H1 (cell line): ENCODE measurements around the gene ZFYVE21. TPM values are rescaled to one million over a fixed set of nuclear protein-coding genes. Genes with fewer than 3 reads are reported as not detected.

Experiments
- CTCF ChIA-PET: fragments of 300-600 bp; sonication (Branson Sonifier 250); formaldehyde crosslinking; loops from one replicate; lab custom pipeline; 2021; ENCODE audit not compliant: partially characterized antibody; lab: Charles Lee
- POLR2A ChIA-PET: fragments of 300-600 bp; sonication (Branson Sonifier 250); formaldehyde crosslinking; loops from one replicate; lab custom pipeline; 2021; ENCODE audit warnings: inconsistent platforms; ENCODE audit not compliant: partially characterized antibody; lab: Charles Lee
- DNase-seq, 2 experiments: peaks; one replicate each; pipeline versions ENCODE4 v3.0.0 to v3.0.0-alpha.2; 2010 to 2022; ENCODE audit warnings: low spot score in 2 of 2, low read depth in 1 of 2, mixed read lengths in 1 of 2
- FAIRE-seq: peaks from 2 replicates; lab custom pipeline; 2011; peaks lifted over from hg19 to GRCh38; lab: Jason Lieb, UNC
- H2AFZ ChIP-seq: 2 replicates; pipeline ENCODE4 v1.8.1; 2012; ENCODE audit warnings: low read length, inconsistent platforms
- H2AK5ac ChIP-seq: 2 replicates; pipeline ENCODE4 v1.6.1; 2013; ENCODE audit warnings: low read depth, low read length
- H2BK120ac ChIP-seq: replicated peaks from 2 replicates; pipeline ENCODE3; 2013; ENCODE audit warnings: low read depth, low read length, inconsistent platforms
- H2BK12ac ChIP-seq: 2 replicates; pipeline ENCODE4 v1.6.1; 2013; ENCODE audit warnings: low read depth, low read length
- H2BK15ac ChIP-seq: 2 replicates; pipeline ENCODE4 v1.6.1; 2013; ENCODE audit warnings: low read length
- H2BK20ac ChIP-seq: 2 replicates; pipeline ENCODE4 v1.6.1; 2013; ENCODE audit warnings: low read length
- H2BK5ac ChIP-seq: 2 replicates; pipeline ENCODE4 v1.6.1; 2013; ENCODE audit warnings: low read depth, low read length
- H3K14ac ChIP-seq: 2 replicates; pipeline ENCODE4 v1.6.1; 2013; ENCODE audit warnings: inconsistent platforms; ENCODE audit not compliant: insufficient read length
- H3K18ac ChIP-seq: 2 replicates; pipeline ENCODE4 v1.6.1; 2013; ENCODE audit warnings: low read length; ENCODE audit errors: extremely low read depth
- H3K23ac ChIP-seq: 2 replicates; pipeline ENCODE4 v1.6.1; 2013; ENCODE audit warnings: inconsistent platforms; ENCODE audit not compliant: insufficient read length
- H3K23me2 ChIP-seq: 2 replicates; pipeline ENCODE4 v1.6.1; 2013; ENCODE audit warnings: low read depth, low read length
- H3K27ac ChIP-seq: 2 replicates; pipeline ENCODE4 v1.6.1; 2011; ENCODE audit warnings: low read depth, low read length, inconsistent platforms
- H3K27me3 ChIP-seq, 4 experiments: replicated peaks in 1 of 4; 1 replicate in 1 of 4; 2 replicates in 3 of 4; pipeline versions ENCODE4 v1.6.1 to v1.8.1; 2011 to 2013; ENCODE audit warnings: low read length in 3 of 4, mild to moderate bottlenecking in 3 of 4, inconsistent platforms in 2 of 4, mixed read lengths in 2 of 4, moderate library complexity in 1 of 4; ENCODE audit not compliant: control insufficient read depth in 3 of 4, insufficient read depth in 3 of 4; ENCODE audit errors: extremely low read depth in 1 of 4
- H3K36me3 ChIP-seq, 4 experiments: 2 replicates each; pipeline versions ENCODE4 v1.6.1 to v1.8.1; 2011 to 2013; ENCODE audit warnings: mild to moderate bottlenecking in 4 of 4, low read length in 3 of 4, moderate library complexity in 2 of 4, control low read depth in 1 of 4, inconsistent platforms in 1 of 4; ENCODE audit not compliant: insufficient read depth in 4 of 4, control insufficient read depth in 2 of 4
- H3K4ac ChIP-seq: replicated peaks from 2 replicates; pipeline ENCODE3; 2013; ENCODE audit warnings: low read length, low read depth, mixed read lengths, inconsistent platforms; ENCODE audit not compliant: insufficient read length
- H3K4me1 ChIP-seq, 4 experiments: replicated peaks in 1 of 4; 1 replicate in 1 of 4; 2 replicates in 3 of 4; pipeline versions ENCODE4 v1.6.1 to v1.8.1; 2011 to 2013; ENCODE audit warnings: low read length in 3 of 4, inconsistent platforms in 2 of 4, mixed read lengths in 1 of 4; ENCODE audit not compliant: insufficient read depth in 4 of 4, control insufficient read depth in 3 of 4
- H3K4me2 ChIP-seq, 2 experiments: 2 replicates each; pipeline versions ENCODE4 v1.6.1 to v1.8.1; 2011 to 2013; ENCODE audit warnings: low read depth in 2 of 2, low read length in 2 of 2, control low read depth in 1 of 2, inconsistent platforms in 1 of 2, mild to moderate bottlenecking in 1 of 2; ENCODE audit not compliant: insufficient read depth in 1 of 2
- H3K4me3 ChIP-seq, 4 experiments: fragments of 200-600, 300-600 bp in 1 of 4; sonication (generic), shearing (Covaris generic), sonication (Bioruptor Twin) in 1 of 4; 2 replicates each; pipeline versions ENCODE4 v1.5.1 to v1.8.1; 2011 to 2016; ENCODE audit warnings: low read length in 4 of 4, low read depth in 3 of 4, control low read depth in 2 of 4, inconsistent platforms in 2 of 4, mild to moderate bottlenecking in 2 of 4, mixed read lengths in 1 of 4, moderate library complexity in 1 of 4; ENCODE audit not compliant: insufficient read depth in 2 of 4; ENCODE audit errors: extremely low read depth in 1 of 4
- H3K56ac ChIP-seq: replicated peaks from 2 replicates; pipeline ENCODE3; 2013; ENCODE audit warnings: low read depth, mild to moderate bottlenecking, mixed read lengths, low read length, inconsistent platforms; ENCODE audit not compliant: insufficient read length
- H3K79me1 ChIP-seq: 2 replicates; pipeline ENCODE4 v1.6.1; 2013; ENCODE audit warnings: low read depth, low read length, control low read depth
- H3K79me2 ChIP-seq, 2 experiments: 2 replicates each; pipeline versions ENCODE4 v1.6.1 to v1.8.1; 2012 to 2013; ENCODE audit warnings: low read length in 2 of 2, mild to moderate bottlenecking in 2 of 2, inconsistent platforms in 1 of 2; ENCODE audit not compliant: insufficient read depth in 2 of 2, control insufficient read depth in 1 of 2
- H3K9ac ChIP-seq, 4 experiments: replicated peaks in 1 of 4; 1 replicate in 1 of 4; 2 replicates in 3 of 4; pipeline versions ENCODE4 v1.6.1 to v1.8.1; 2011 to 2013; ENCODE audit warnings: low read depth in 3 of 4, low read length in 3 of 4, control low read depth in 2 of 4, mild to moderate bottlenecking in 2 of 4, moderate library complexity in 2 of 4, inconsistent platforms in 1 of 4; ENCODE audit errors: extremely low read depth in 1 of 4
- H3K9me3 ChIP-seq, 2 experiments: 2 replicates each; pipeline versions ENCODE4 v1.6.1 to v1.8.1; 2012 to 2013; ENCODE audit warnings: mild to moderate bottlenecking in 2 of 2, moderate library complexity in 2 of 2, control low read depth in 1 of 2, inconsistent platforms in 1 of 2, low read depth in 1 of 2, low read length in 1 of 2, mixed read lengths in 1 of 2; ENCODE audit not compliant: insufficient read depth in 2 of 2
- H4K20me1 ChIP-seq, 2 experiments: replicated peaks in 1 of 2; 2 replicates each; pipeline versions ENCODE3 to v1.8.1; 2011 to 2013; ENCODE audit warnings: inconsistent platforms in 2 of 2, low read length in 2 of 2, mild to moderate bottlenecking in 1 of 2; ENCODE audit not compliant: insufficient read depth in 2 of 2, control insufficient read depth in 1 of 2
- H4K5ac ChIP-seq: 2 replicates; pipeline ENCODE4 v1.6.1; 2013; ENCODE audit warnings: low read length, low read depth, mixed read lengths, inconsistent platforms; ENCODE audit not compliant: insufficient read length
- H4K8ac ChIP-seq: 2 replicates; pipeline ENCODE4 v1.8.0; 2013; ENCODE audit warnings: mild to moderate bottlenecking, moderate library complexity, low read length, inconsistent platforms; ENCODE audit not compliant: insufficient read depth; ENCODE audit errors: extremely low read depth
- H4K91ac ChIP-seq: replicated peaks from 2 replicates; pipeline ENCODE3; 2013; ENCODE audit warnings: low read length, mixed read lengths, inconsistent platforms; ENCODE audit not compliant: insufficient read length
- EZH2 ChIP-seq: fragments of 200-600 bp; sonication (generic); IDR thresholded peaks from 2 replicates; pipeline ENCODE4 v1.7.1; 2012; ENCODE audit warnings: low read depth, mild to moderate bottlenecking, moderate library complexity, low read length, inconsistent platforms; ENCODE audit not compliant: severe bottlenecking
- GABPA ChIP-seq: IDR thresholded peaks from 2 replicates; pipeline ENCODE4 v1.6.1; 2011; ENCODE audit warnings: mild to moderate bottlenecking, low read length, moderate library complexity, borderline replicate concordance; ENCODE audit not compliant: insufficient read depth
- HDAC2 ChIP-seq, 2 experiments: fragments of 300-600 bp in 1 of 2; sonication (generic) in 1 of 2; IDR thresholded peaks; 2 replicates each; pipeline ENCODE4 v1.6.1; 2011 to 2012; ENCODE audit warnings: low read depth in 2 of 2, low read length in 2 of 2, mild to moderate bottlenecking in 2 of 2, moderate library complexity in 2 of 2, borderline replicate concordance in 1 of 2, inconsistent platforms in 1 of 2
- KDM4A ChIP-seq: IDR thresholded peaks from one replicate; pipeline ENCODE4 v1.7.1; 2012; ENCODE audit warnings: low read depth, mild to moderate bottlenecking, moderate library complexity, low read length, inconsistent platforms; ENCODE audit not compliant: severe bottlenecking
- MAFK ChIP-seq: IDR thresholded peaks from 2 replicates; pipeline ENCODE4 v1.6.1; 2012; ENCODE audit warnings: low read depth, mild to moderate bottlenecking, improper control_type of control experiment, low read length
- SIX5 ChIP-seq: IDR thresholded peaks from 2 replicates; pipeline ENCODE4 v1.6.1; 2011; ENCODE audit warnings: mild to moderate bottlenecking, low read depth, low read length
- SP4 ChIP-seq: IDR thresholded peaks from 2 replicates; pipeline ENCODE4 v1.6.1; 2012; ENCODE audit warnings: low read length, inconsistent platforms
- TAF7 ChIP-seq: optimal IDR thresholded peaks from 2 replicates; pipeline ENCODE3; 2011; ENCODE audit warnings: low read depth, mild to moderate bottlenecking, inconsistent platforms, low read length, moderate library complexity, borderline replicate concordance
- WGBS, 2 experiments: shearing (Covaris generic) in 1 of 2; methylation state at CpG; one replicate each; pipeline versions ENCODE4 v1.1.6 to v1.1.7; 2013 to 2015; ENCODE audit warnings: low lambda C conversion rate in 2 of 2, mixed read lengths in 2 of 2, inconsistent platforms in 1 of 2, low coverage in 1 of 2, missing lambda C conversion rate in 1 of 2; ENCODE audit not compliant: insufficient replicate concordance in 2 of 2, insufficient coverage in 1 of 2, insufficient read length in 1 of 2; ENCODE audit errors: extremely low coverage in 1 of 2, missing lambda C conversion rate in 1 of 2; 5-methylcytosine and 5-hydroxymethylcytosine counted together
- polyA plus RNA-seq, 7 experiments: library from polyadenylated mRNA; depleted of rRNA in 3 of 7; stranded (reverse) in 5 of 7; unstranded in 2 of 7; fragments of >200 nt in 5 of 7; fragments of 200-250 nt in 2 of 7; gene quantifications; 1 replicate in 5 of 7; 2 replicates in 1 of 7; 4 replicates in 1 of 7; pipeline versions ENCODE4 v1.2.1 to v1.2.3, GENCODE V29; 2011 to 2013; ENCODE audit warnings: missing spikeins in 2 of 7, mixed read lengths in 2 of 7
- total RNA-seq: library from RNA; stranded (reverse); fragmentation: NEBNext Ultra II Directional; extraction: Animal tissue kit (Norgen Biotek cat#: 25700); gene quantifications from 2 replicates; pipeline ENCODE4 v1.2.1, GENCODE V29; 2021

ZFYVE21 gene
- total and polyA plus RNA-seq, 2 of the 8 experiments (the other 6 are each of a cell fraction or from before 2014, with no cell fraction given), result 53.4 to 127 TPM

GRCh38 chr14:103684871-103685270 is 30.7 kb upstream of the ZFYVE21 start:
- H2AFZ ChIP-seq, result no peak overlapping the region
- H4K20me1 ChIP-seq, result peaks cover 10% of the 10 kb centered on the region in 2 experiments
- H4K91ac ChIP-seq, result no peak overlapping the region
- no peak overlapping the region for H3K9ac ChIP-seq
- H3K4me1 ChIP-seq, result peaks cover 0 to 3% (median 0%) of the 10 kb centered on the region in 4 experiments; a peak in 1 of 7 replicates
- no peaks in the 10 kb centered on the region for H3K9me3 ChIP-seq
- no peaks in the 10 kb centered on the region for H3K27me3 ChIP-seq
- 97% methylated on average over 15 of the region's 15 CpGs; no CpG with 5 or more reads in 1 of the 2 experiments for WGBS, 2 experiments
- no peak overlapping the region for H3K18ac ChIP-seq
- no peak overlapping the region for H3K4me3 ChIP-seq
- no peak for FAIRE-seq
- no peak overlapping the region for H3K23ac ChIP-seq
- H3K23me2 ChIP-seq, result no peaks in the 10 kb centered on the region
- ChIA-PET POLR2A (interaction anchor here (1.6 to 2.0 kb wide), 2 partner anchors 9 to 16 kb away, joined by 4 to 6 read pairs; no protein-coding TSS in a partner anchor), CTCF (no interaction called here)
- H3K14ac ChIP-seq, result no peak overlapping the region
- H3K4me2 ChIP-seq, result no peak overlapping the region
- no peak overlapping the region for H3K27ac ChIP-seq
- TF ChIP-seq MAFK, result no peak
- TF ChIP-seq TAF7, result no peak
- no peak for TF ChIP-seq EZH2
- TF ChIP-seq KDM4A, result no peak
- no peak for TF ChIP-seq GABPA
- TF ChIP-seq SIX5, result no peak
- no peak for TF ChIP-seq SP4
- TF ChIP-seq HDAC2 (IDR thresholded peaks at IDR 0.05; ENCODE audit: borderline replicate concordance in 1 of 2, low read depth in 2 of 2, low read length in 2 of 2), result no peak
- TF ChIP-seq, all 59 proteins: peak for 0
- Histone ChIP-seq H2AK5ac (no peak overlapping the region), H2BK20ac (no peak overlapping the region), H3K4ac (no peak overlapping the region), H3K79me2 (peaks cover 0 to 3% of the 10 kb centered on the region in 2 experiments; a peak in 1 of 4 replicates), H2BK15ac (no peak overlapping the region), H3K56ac (no peak overlapping the region), H4K5ac (no peak overlapping the region), H2BK5ac (no peak overlapping the region), H2BK12ac (no peak overlapping the region), H2BK120ac (no peak overlapping the region), H3K79me1 (peaks cover 5% of the 10 kb centered on the region), H4K8ac (no peak overlapping the region), H3K36me3 (peaks cover 20 to 70% (median 32%) of the 10 kb centered on the region in 4 experiments)
- DNase-seq, result no peak
